ENCODE results near the gene NOL3.
A peak's percentile ranks its signal among the peaks of the same experiment; 100 is the strongest.

Gene NOL3

GRCh38 chr16:67157892-67158635 is 12.3 kb upstream of the NOL3 start:
- H3K4me1 ChIP-seq, result peaks cover 4 to 57% (median 44%) of the 10 kb centered on the region in 4 donors
- H3K27ac ChIP-seq, result no peak overlapping the region
- DNase-seq, result no peak
- no peak for TF ChIP-seq CTCF (IDR thresholded peaks at IDR 0.05)
- H3K4me3 ChIP-seq, result no peak overlapping the region
- no peaks in the 10 kb centered on the region for H3K36me3 ChIP-seq
- intact Hi-C loops (cut with DNase I; ENCODE audit: low total_unique reads), result loop anchor here (5.0 kb wide), 2 partner anchors 141 to 1081 kb away; no protein-coding TSS in a partner anchor
- H3K9me3 ChIP-seq, result no peaks in the 10 kb centered on the region
- peaks cover 0 to 19% of the 10 kb centered on the region in 2 donors for H3K27me3 ChIP-seq

- Histone ChIP-seq H3K36me3 (no peaks in the 10 kb centered on the region), H3K4me1 (peaks cover 4 to 66% (median 53%) of the 10 kb centered on the region in 4 donors), H3K9me3 (no peaks in the 10 kb centered on the region), H3K4me3 (peak overlapping the region; percentile 70 to 93), H3K27me3 (peaks cover 0 to 26% of the 10 kb centered on the region in 2 donors), H3K27ac (peak overlapping the region; percentile 71 to 80)
- no peak for DNase-seq
- intact Hi-C loops (cut with DNase I; ENCODE audit: low total_unique reads), result loop anchor here (5.0 kb wide), 2 partner anchors 142 to 1082 kb away; no protein-coding TSS in a partner anchor
- no peak for TF ChIP-seq CTCF (IDR thresholded peaks at IDR 0.05)
These were observed 11.4 kb upstream of the NOL3 start for GRCh38 chr16:67158637-67159600.

- Histone ChIP-seq H3K36me3 (no peaks in the 10 kb centered on the region), H3K27me3 (peaks cover 0 to 45% of the 10 kb centered on the region in 2 donors), H3K4me1 (peaks cover 4 to 72% (median 62%) of the 10 kb centered on the region in 4 donors), H3K9me3 (no peaks in the 10 kb centered on the region), H3K27ac (no peak overlapping the region), H3K4me3 (peak overlapping the region in 1 of 2 donors; percentile 93)
- no peak for TF ChIP-seq CTCF (IDR thresholded peaks at IDR 0.05)
- no peak for DNase-seq
- intact Hi-C loops (cut with DNase I; ENCODE audit: low total_unique reads), result loop anchor here (5.0 kb wide), 1 partner anchor 279 kb away; the partner anchor contains the start of gene PDP2
These were observed 8.7 kb upstream of the NOL3 start for GRCh38 chr16:67161595-67162058.

GRCh38 chr16:67162506-67163163 is 7.7 kb upstream of the NOL3 start:
- no peak for TF ChIP-seq CTCF (IDR thresholded peaks at IDR 0.05)
- Histone ChIP-seq H3K9me3 (no peaks in the 10 kb centered on the region), H3K4me1 (peaks cover 4 to 72% (median 62%) of the 10 kb centered on the region in 4 donors), H3K36me3 (no peaks in the 10 kb centered on the region), H3K4me3 (peak overlapping the region; percentile 47 to 51), H3K27ac (peak overlapping the region; percentile 57 to 73), H3K27me3 (peaks cover 0 to 45% of the 10 kb centered on the region in 2 donors)
- DNase-seq, result no peak
- intact Hi-C loops (cut with DNase I; ENCODE audit: low total_unique reads), result loop anchor here (5.0 kb wide), 1 partner anchor 280 kb away; the partner anchor contains the start of gene PDP2

Measured in tibial artery (tissue), 4 donors.